DOHH2 (cell line): ENCODE data around the gene NR2C2.

Experiments used
- H3F3A ChIP-seq: fragments of 200-600 bp; sonication (generic), shearing (Covaris generic); 2 replicates; pipeline ENCODE4 v1.6.0; 2016; ENCODE audit warnings: antibody characterized with exemption, mild to moderate bottlenecking; ENCODE audit not compliant: control insufficient read depth, insufficient read depth
- H3K27ac ChIP-seq: fragments of 200-600 bp; sonication (generic); 2 replicates; pipeline ENCODE4 v1.5.1; 2014; ENCODE audit warnings: low read depth, mild to moderate bottlenecking, low read length, moderate library complexity
- H3K27me3 ChIP-seq: fragments of 200-600 bp; sonication (generic); 2 replicates; pipeline ENCODE4 v1.6.1; 2014; ENCODE audit warnings: mild to moderate bottlenecking, low read length, mixed read lengths; ENCODE audit not compliant: control insufficient read depth
- H3K36me3 ChIP-seq: fragments of 200-600 bp; sonication (generic); 2 replicates; pipeline ENCODE4 v1.6.1; 2014; ENCODE audit warnings: mild to moderate bottlenecking, low read length, moderate library complexity, mixed read lengths; ENCODE audit not compliant: control insufficient read depth
- H3K4me1 ChIP-seq: fragments of 200-600 bp; sonication (generic); 2 replicates; pipeline ENCODE4 v1.6.1; 2014; ENCODE audit warnings: mild to moderate bottlenecking, low read length, mixed read lengths; ENCODE audit not compliant: control insufficient read depth
- H3K4me2 ChIP-seq: fragments of 200-600 bp; sonication (generic); 2 replicates; pipeline ENCODE4 v1.6.0; 2014; ENCODE audit warnings: mild to moderate bottlenecking, low read length, moderate library complexity
- H3K4me3 ChIP-seq: fragments of 200-600 bp; sonication (generic); 2 replicates; pipeline ENCODE4 v1.5.1; 2014; ENCODE audit warnings: mild to moderate bottlenecking, low read length, mixed read lengths
- H3K79me2 ChIP-seq: fragments of 200-600 bp; sonication (generic); 2 replicates; pipeline ENCODE4 v1.6.1; 2014; ENCODE audit warnings: mild to moderate bottlenecking, low read length, mixed read lengths; ENCODE audit not compliant: control insufficient read depth
- H3K9me2 ChIP-seq: fragments of 200-600 bp; sonication (generic); replicated peaks from 2 replicates; pipeline ENCODE4 v1.6.1; 2014; ENCODE audit warnings: mild to moderate bottlenecking, low read length, mixed read lengths; ENCODE audit not compliant: control insufficient read depth
- H3K9me3 ChIP-seq: fragments of 200-600 bp; sonication (generic); 2 replicates; pipeline ENCODE4 v1.6.1; 2014; ENCODE audit warnings: antibody characterized with exemption, low read length, mixed read lengths; ENCODE audit not compliant: control insufficient read depth, insufficient read depth
- H4K20me1 ChIP-seq: fragments of 200-600 bp; sonication (generic); 2 replicates; pipeline ENCODE4 v1.6.0; 2014; ENCODE audit warnings: low read depth, mild to moderate bottlenecking, antibody characterized with exemption, low read length, moderate library complexity; ENCODE audit not compliant: control insufficient read depth, insufficient read depth
- CTCF ChIP-seq: fragments of 200-600 bp; sonication (generic); IDR thresholded peaks from one replicate; pipeline ENCODE4 v1.5.1; 2014; ENCODE audit warnings: antibody characterized with exemption, mild to moderate bottlenecking, low read depth, low read length; ENCODE audit not compliant: poor library complexity, severe bottlenecking
- EZH2phosphoT487 ChIP-seq: fragments of 200-600 bp; sonication (generic); IDR thresholded peaks from 2 replicates; pipeline ENCODE4 v1.6.1; 2017; ENCODE audit warnings: borderline replicate concordance, mild to moderate bottlenecking, antibody characterized with exemption, low read length, moderate library complexity, mixed read lengths

The NR2C2 gene

GRCh38 chr3:14915636-14916222 lies 31.7 kb upstream of the NR2C2 start:
- Histone ChIP-seq H4K20me1 (no peaks in the 10 kb centered on the region), H3F3A (no peaks in the 10 kb centered on the region), H3K9me3 (no peaks in the 10 kb centered on the region), H3K36me3 (no peaks in the 10 kb centered on the region), H3K9me2 (no peaks in the 10 kb centered on the region), H3K4me1 (no peaks in the 10 kb centered on the region), H3K4me3 (no peak overlapping the region), H3K79me2 (no peaks in the 10 kb centered on the region), H3K27me3 (peaks cover 7% of the 10 kb centered on the region), H3K27ac (no peak overlapping the region), H3K4me2 (no peak overlapping the region)
- TF ChIP-seq CTCF (no peak), EZH2phosphoT487 (no peak)

DNA sequence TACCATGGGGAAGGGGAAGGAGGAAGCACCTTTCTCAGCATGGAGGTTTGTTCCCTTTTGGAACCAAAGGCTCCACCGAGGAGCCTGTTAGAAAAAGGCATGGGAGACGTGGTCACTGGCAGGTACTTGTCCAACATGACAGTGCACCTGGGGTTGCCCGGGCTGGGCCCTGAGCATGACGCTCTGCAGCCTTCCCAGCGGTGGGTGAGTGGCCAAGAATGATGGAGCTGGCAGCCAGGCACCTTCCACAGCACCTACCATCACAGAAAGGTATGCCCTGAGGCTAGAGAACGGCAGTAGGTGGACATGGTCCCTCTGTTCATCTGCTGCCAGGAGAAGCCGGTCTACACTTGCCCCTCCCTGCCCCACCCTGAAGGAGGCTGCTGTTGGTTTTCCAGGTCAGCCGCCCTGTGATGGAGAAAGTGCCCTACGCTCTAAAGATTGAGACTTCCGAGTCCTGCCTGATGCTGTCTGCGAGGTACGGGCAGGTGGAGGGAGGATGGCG lies 29.0 kb upstream of the NR2C2 start:
- no peaks in the 10 kb centered on the region for H3K9me3 ChIP-seq
- TF ChIP-seq EZH2phosphoT487 (no peak), CTCF (no peak)
- H3K9me2 ChIP-seq: no peaks in the 10 kb centered on the region
- no peak overlapping the region for H3K27ac ChIP-seq
- H3K4me1 ChIP-seq: no peaks in the 10 kb centered on the region
- H3K36me3 ChIP-seq: no peaks in the 10 kb centered on the region
- no peaks in the 10 kb centered on the region for H4K20me1 ChIP-seq
- no peaks in the 10 kb centered on the region for H3K79me2 ChIP-seq
- H3K4me3 ChIP-seq: no peak overlapping the region
- H3F3A ChIP-seq: no peaks in the 10 kb centered on the region
- H3K27me3 ChIP-seq: peaks cover 7% of the 10 kb centered on the region; the same call in 1 of the 2 replicates
- no peak overlapping the region for H3K4me2 ChIP-seq

GRCh38 chr3:14920536-14920935 lies 26.8 kb upstream of the NR2C2 start:
- Histone ChIP-seq H3K4me2 (no peak overlapping the region), H3K27me3 (peaks cover 7% of the 10 kb centered on the region; the same call in 1 of the 2 replicates)

More at GRCh38 chr3:14920536-14920935, 26.8 kb upstream of the NR2C2 start:
- no peak for TF ChIP-seq EZH2phosphoT487
- TF ChIP-seq CTCF: no peak
- H4K20me1 ChIP-seq: no peaks in the 10 kb centered on the region
- H3K4me3 ChIP-seq: no peak overlapping the region
- no peaks in the 10 kb centered on the region for H3K4me1 ChIP-seq
- H3K36me3 ChIP-seq: no peaks in the 10 kb centered on the region
- H3K9me3 ChIP-seq: no peaks in the 10 kb centered on the region
- H3F3A ChIP-seq: no peaks in the 10 kb centered on the region
- H3K79me2 ChIP-seq: no peaks in the 10 kb centered on the region
- no peak overlapping the region for H3K27ac ChIP-seq
- H3K9me2 ChIP-seq: no peaks in the 10 kb centered on the region
